ENCODE results near the gene SMC1B. TPM values are rescaled to one million over a fixed set of nuclear protein-coding genes. Genes with fewer than 3 reads are reported as not detected.

Gene SMC1B, protein sequence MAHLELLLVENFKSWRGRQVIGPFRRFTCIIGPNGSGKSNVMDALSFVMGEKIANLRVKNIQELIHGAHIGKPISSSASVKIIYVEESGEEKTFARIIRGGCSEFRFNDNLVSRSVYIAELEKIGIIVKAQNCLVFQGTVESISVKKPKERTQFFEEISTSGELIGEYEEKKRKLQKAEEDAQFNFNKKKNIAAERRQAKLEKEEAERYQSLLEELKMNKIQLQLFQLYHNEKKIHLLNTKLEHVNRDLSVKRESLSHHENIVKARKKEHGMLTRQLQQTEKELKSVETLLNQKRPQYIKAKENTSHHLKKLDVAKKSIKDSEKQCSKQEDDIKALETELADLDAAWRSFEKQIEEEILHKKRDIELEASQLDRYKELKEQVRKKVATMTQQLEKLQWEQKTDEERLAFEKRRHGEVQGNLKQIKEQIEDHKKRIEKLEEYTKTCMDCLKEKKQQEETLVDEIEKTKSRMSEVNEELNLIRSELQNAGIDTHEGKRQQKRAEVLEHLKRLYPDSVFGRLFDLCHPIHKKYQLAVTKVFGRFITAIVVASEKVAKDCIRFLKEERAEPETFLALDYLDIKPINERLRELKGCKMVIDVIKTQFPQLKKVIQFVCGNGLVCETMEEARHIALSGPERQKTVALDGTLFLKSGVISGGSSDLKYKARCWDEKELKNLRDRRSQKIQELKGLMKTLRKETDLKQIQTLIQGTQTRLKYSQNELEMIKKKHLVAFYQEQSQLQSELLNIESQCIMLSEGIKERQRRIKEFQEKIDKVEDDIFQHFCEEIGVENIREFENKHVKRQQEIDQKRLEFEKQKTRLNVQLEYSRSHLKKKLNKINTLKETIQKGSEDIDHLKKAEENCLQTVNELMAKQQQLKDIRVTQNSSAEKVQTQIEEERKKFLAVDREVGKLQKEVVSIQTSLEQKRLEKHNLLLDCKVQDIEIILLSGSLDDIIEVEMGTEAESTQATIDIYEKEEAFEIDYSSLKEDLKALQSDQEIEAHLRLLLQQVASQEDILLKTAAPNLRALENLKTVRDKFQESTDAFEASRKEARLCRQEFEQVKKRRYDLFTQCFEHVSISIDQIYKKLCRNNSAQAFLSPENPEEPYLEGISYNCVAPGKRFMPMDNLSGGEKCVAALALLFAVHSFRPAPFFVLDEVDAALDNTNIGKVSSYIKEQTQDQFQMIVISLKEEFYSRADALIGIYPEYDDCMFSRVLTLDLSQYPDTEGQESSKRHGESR
- total RNA-seq = not detected in 2 replicates

DNA sequence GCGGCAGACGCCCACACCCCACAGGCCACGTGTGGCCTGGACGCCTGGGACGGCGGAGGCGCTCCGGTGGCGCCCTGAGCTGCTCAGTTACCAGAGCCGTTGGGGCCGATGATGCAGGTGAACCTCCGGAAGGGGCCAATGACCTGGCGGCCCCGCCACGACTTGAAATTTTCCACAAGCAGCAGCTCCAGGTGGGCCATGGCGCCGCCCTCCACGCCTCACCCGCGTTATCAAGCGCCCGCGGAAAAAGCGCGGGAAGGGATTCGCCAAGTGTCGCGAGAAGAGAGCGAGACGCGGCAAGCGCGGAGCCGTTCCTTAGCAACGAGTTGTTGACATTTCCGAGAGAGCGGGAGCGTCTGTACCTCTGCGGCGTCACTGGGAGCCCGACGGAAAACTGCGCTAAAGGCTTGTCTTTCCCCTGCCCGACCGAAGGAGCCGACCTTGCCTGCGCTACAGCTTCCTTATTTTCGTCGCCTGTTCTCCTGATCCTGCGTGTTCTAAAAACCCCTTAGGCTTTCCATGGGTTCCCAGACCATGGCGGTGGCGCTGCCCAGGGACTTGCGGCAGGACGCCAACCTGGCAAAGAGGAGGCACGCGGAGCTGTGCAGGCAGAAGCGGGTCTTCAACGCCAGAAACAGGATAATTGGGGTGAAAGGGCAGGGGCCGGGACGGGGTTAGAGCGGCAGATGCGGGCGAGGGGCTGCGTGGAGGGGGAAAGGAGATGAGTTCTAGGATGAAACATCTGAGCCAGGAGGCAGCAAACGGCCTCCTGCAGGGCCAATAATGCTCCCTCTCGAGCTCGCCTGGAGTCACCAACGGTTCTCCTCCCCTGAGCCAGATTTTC, at the start of gene SMC1B, which contains the start of gene RIBC2:
Gene SMC1B, minus strand, starts transcription at position 232 of the 844 bp plus-strand sequence. Its CDS starts 32 bp downstream, at position 200.
Gene RIBC2, plus strand, starts transcription at position 326 of the 844 bp plus-strand sequence. Its CDS starts 194 bp downstream, at position 520.

GRCh38 chr22:45309422-45310227, 103.8 kb downstream of the SMC1B start, which contains the start of gene FAM118A:
Gene FAM118A (plus strand): TSS chr22:45309934. CDS start chr22:45322380, 12,446 bp downstream.

Other genes with a start within 250 kb of the SMC1B start
- 38.0 and 41.2 TPM in 2 replicates for gene NUP50, start 249.7 kb downstream of the SMC1B start, total RNA-seq
- 25.0 and 67.6 TPM in 2 replicates for gene KIAA0930, start 172.7 kb downstream of the SMC1B start, total RNA-seq
- not detected in 2 replicates for gene UPK3A, start 128.7 kb downstream of the SMC1B start, total RNA-seq
- gene FAM118A, start 103.7 kb downstream of the SMC1B start, total RNA-seq = 19.8 and 30.1 TPM in 2 replicates
- gene RIBC2, start 94 bp upstream of the SMC1B start, total RNA-seq = under 0.01 and 1.2 TPM in 2 replicates
- gene FBLN1, start 89.3 kb upstream of the SMC1B start, total RNA-seq = 274 and 726 TPM in 2 replicates

Measured in smooth muscle cell of trachea (primary cell).